ENCODE results near the gene KRT84. TPM values are rescaled to one million over a fixed set of nuclear protein-coding genes. Genes with fewer than 3 reads are reported as not detected.

Gene KRT84
- total RNA-seq, 1 donor from 2014 or later, result 0.10 TPM

- no peak for DNase-seq
These were observed 2.1 kb downstream of the KRT84 start for GRCh38 chr12:52383331-52383730.

- no peak for DNase-seq
These were observed 2.6 kb downstream of the KRT84 start for GRCh38 chr12:52382854-52383253.

DNA sequence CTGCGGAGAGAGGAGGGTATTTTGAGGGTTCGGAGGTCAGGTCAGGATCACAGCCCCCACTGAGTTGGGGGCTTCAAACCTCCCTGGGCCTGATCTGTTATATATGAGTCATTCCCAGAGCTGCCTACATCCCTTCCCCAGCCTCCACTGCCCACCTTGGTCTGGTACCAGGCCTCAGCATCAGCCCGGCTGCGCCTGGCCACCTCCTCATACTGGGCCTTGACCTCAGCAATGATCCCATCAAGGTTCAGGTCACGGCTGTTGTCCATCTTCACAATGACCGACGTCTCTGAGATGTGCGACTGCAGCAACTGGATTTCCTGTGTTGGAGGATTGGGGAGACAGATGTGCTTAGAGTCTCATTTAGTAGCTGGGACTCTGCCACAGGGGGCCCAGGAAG, 4.2 kb downstream of the KRT84 start:
- no peak for DNase-seq

- no peak for DNase-seq
These were observed 5.2 kb downstream of the KRT84 start for GRCh38 chr12:52380271-52380694.

DNA sequence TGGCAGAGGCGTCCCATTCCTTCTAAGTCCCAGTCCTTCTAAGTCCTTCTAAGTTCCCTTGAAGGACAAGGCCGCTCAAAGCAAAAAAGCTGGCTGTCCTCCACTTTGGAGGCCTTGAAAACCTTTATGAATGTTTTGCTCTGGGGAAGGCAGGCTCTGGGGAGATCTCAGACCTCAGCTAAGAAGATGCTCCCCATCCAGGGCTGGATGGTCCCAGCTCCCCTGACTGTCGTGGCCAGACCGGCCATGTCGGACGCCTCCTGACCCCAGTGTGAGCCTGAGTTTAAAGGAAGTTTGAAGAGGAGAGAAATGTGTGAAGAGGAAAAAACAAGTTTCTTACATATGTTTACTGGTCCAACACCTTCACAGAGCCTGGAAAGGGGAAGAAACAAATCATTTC, 5.9 kb downstream of the KRT84 start:
- DNase-seq, result no peak

- DNase-seq, result no peak
These were observed 7.4 kb downstream of the KRT84 start for GRCh38 chr12:52378091-52378490.

GRCh38 chr12:52377266-52377665, 8.2 kb downstream of the KRT84 start:
- DNase-seq, result no peak

GRCh38 chr12:52372216-52373154, 13.0 kb downstream of the KRT84 start:
- DNase-seq, result peak; percentile 80

GRCh38 chr12:52371716-52372115, 13.7 kb downstream of the KRT84 start:
- DNase-seq, result no peak

DNA sequence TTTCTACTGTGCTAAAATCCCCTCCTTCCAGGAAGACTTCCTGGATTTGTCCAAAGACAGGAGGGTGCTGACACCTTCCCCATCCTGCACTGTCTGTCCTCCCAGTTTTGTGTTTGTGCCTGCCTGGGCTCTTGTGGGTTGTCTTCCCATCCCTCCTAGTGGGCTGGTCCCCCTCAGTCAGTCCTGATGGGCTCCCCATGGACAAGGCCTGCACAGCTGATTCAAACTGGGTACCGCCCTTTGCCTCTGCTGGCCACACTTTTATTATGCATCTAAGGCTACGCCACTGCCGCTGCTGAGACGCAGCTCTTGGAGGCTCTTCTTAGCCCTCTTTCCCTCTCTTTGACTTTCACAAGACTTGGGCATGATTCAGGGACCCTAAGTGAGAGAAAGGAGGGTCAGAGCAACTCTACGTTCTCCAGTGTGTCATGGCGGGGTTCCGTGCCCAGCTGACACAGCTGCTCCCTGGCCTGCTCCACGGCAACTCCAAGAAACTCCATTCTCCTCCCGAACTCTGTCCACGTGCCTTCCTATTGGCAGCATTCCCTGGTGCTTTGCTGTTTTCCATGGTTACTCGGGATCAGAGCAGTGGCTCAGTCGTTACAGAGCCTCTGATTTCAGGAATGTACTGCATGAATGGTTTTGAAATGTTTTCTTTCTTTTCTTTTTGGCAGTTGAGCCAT, 14.4 kb downstream of the KRT84 start:
- peak; percentile 79 for DNase-seq

GRCh38 chr12:52369809-52370208, 15.6 kb downstream of the KRT84 start:
- no peak for DNase-seq

DNA sequence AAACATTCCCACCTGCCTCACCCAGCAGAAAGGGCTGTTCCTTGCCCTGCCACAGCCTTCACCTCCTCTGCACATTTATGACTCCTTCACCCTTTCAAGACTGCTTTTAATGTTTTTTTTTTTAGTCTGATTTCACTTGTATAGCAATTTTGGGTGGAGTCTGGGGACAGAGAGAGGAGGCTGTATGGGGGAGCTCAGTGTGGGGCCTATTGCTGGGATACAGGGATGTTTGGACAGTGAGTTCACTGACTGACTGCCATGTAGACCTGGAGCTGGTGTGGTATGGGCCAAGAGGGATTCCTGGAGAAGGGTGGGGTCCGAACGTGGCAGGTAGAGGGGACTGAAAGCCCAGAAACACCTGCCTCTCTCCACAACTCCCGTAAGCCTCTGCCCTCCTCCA, 16.2 kb downstream of the KRT84 start:
- no peak for DNase-seq

- no peak for DNase-seq
These were observed 16.9 kb downstream of the KRT84 start for GRCh38 chr12:52368508-52368907.

DNA sequence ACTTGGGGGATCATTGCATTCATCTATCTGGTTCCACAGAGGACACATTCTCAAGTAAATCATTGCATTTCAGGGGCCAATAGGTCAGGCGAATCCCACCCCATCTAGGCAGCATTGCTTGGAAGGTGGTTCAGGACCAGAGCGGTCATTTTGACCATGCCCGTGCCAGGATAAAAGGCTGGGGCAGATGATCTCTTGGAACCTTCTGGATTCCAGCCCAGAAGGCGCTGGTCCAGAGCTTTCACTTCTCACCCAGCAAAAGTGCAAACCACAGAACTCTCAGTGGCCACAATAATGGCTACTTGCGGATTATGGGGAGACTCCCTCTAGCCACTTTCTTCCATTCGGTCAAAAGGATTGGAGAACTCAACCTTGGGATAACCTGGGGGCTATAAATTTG, 17.6 kb downstream of the KRT84 start:
- no peak for DNase-seq

DNA sequence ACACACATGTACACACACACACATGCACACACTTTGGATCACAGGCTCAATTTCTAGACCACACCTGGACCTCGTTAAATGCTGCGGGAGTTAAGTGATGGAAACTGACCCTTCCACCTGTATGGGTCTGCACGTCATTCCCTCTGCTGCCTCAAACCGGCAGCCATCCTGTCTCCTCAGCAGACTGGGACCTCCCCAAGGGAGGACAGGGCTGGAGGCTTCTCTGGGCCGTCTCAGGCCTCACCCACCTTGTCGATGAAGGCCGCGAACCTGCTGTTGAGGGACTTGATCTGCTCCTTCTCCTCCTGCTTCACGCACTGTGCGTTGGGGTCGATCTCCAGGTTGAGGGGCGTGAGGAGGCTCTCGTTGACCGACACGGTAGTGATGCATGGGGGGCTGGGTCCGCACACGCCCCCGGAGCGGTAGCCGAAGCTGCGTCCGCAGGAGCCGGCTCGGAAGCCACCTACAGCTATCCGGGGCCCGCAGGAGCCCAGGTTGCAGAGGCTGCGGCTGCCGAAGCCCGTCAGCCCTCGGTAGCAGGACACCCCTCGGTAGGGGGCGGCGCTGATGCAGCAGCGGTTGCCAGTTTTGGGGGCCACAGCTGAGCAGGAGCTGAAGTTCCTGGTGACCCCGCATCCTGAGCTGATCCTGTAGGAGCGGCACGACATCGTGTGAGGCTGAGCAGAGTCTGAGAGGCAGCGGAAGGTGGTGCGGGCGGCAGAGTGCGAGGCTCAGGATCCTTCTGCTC, 18.5 kb downstream of the KRT84 start, which contains the start of gene KRT85:
KRT85 (minus strand) TSS at position 744 of the 748 bp plus-strand sequence; CDS start at position 668, 76 bp downstream.
- DNase-seq, result no peak

DNA sequence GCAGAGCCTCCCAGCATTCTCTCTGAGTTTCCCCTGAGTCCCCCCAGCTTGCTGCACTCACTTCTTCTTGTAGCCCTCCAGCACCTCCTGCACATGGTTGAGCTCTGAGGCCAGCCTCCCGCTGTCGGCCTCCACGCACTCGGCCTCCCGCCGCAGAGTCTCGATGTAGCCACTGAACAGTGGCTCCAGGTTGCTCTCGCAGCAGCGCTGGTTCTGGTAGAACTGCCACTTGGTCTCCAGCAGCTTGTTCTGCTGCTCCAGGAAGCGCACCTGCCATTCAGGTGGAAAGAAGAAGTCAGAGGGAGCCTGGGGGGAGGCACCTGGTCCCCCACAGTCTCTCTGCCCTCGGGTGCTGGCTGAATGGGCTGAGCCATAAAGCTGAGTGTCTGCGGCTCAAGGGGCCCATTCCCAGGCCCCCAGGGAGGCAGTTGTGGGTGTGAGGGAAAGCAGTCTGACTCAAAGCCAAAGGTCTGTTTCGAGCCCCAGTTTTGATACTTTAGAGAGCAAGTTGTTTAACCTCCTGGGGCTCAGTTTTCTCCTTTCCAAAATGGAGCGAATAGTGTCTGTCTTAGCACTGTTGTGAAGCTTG, 20.5 kb downstream of the KRT84 start:
- no peak for DNase-seq

DNA sequence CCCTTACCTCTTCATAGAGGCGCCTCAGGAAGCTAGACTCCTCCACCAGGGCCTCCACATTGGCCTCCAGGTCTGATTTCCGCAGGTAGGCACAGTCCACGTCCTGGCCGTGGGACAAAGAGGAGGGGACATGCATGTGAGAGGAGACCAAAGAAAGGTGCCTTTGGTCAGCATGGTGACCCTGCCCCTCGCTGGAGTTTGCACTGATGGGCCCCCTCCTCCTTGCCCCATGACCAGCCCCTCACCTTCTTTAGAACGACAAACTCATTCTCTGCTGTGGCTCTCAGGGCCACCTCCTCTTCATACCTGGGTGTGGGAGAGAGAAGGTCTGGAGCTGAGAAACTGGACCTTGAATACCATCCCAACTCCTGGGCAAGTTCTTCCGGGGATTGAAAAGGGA, 21.4 kb downstream of the KRT84 start:
- DNase-seq, result no peak

- DNase-seq, result no peak
These were observed 22.3 kb downstream of the KRT84 start for GRCh38 chr12:52363111-52363679.

GRCh38 chr12:52362118-52362726, 23.2 kb downstream of the KRT84 start:
- DNase-seq, result no peak

DNA sequence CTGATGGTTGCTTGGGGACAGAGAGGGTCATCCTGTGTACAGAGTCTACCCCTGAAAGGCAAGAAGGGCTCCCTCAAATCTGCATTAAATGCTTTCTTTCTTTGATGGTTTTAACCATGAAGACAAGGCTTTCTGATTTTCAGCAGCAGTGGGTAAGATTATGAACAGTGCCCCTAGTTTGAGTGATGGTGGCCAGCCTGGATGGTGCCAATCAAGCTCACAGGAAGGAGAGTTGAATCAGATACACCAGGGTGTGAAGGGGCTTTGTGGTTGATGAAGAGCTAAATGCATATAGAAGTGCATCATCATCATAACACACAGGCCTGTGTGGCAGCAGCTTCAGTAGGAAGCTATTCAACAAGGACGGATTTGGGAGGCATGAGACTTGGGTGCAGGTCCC, 23.9 kb downstream of the KRT84 start:
- DNase-seq, result no peak

DNA sequence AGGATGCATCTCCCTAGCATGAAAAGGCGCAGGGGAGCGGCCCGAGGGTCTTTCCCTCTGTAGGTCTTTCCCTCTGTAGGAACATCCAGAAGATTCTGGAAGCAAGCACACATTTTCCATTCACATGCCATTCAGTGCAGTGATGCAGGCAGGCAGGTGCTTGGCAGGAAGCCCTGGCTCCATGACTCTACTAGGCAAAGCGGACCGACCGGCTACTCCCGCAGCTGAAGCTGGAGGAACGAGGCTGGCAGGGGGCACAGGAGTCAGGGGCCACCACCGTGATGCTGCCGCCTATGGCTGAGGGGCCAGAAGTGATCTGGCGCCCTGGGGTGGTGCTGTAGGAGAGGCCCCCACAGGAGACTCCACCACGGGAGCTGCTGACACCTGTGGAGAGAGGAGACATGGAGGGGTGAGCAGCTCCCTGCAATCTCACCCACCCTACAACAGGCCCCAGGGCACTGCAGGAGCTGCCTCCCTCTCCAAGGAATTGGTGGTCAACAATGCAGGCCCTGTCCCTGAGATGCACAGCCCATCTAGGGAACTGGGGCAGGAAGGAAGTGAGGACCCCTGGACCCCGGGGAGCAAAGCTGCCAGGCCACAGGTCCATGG, 24.7 kb downstream of the KRT84 start:
- DNase-seq, result no peak
